Measurements from ENCODE around the gene RPL10A.

- TF ChIP-seq CTCF (IDR thresholded peaks at IDR 0.05; ENCODE audit: borderline replicate concordance, extremely low read depth, low read length, poor library complexity, severe bottlenecking) (no peak), EZH2 (IDR thresholded peaks at IDR 0.05; ENCODE audit: borderline replicate concordance, low read depth, low read length, severe bottlenecking) (no peak)
Observed at GRCh38 chr6:35483490-35483889, 15.3 kb downstream of the RPL10A start.
